Inflammatory macrophage treated with lipopolysaccharide for 1 hour (primary cell): ENCODE measurements around the gene TMEM178A.
"Not testable (repeated sequence)": the region's sequence is repeated elsewhere in the genome, so short reads cannot be mapped to it uniquely, and the experiment has no call there.

ENCODE experiments used
- DNase-seq, 2 donors: peaks; one replicate each; pipeline ENCODE4 v3.0.0-alpha.2; 2020 to 2022

Gene TMEM178A

DNA sequence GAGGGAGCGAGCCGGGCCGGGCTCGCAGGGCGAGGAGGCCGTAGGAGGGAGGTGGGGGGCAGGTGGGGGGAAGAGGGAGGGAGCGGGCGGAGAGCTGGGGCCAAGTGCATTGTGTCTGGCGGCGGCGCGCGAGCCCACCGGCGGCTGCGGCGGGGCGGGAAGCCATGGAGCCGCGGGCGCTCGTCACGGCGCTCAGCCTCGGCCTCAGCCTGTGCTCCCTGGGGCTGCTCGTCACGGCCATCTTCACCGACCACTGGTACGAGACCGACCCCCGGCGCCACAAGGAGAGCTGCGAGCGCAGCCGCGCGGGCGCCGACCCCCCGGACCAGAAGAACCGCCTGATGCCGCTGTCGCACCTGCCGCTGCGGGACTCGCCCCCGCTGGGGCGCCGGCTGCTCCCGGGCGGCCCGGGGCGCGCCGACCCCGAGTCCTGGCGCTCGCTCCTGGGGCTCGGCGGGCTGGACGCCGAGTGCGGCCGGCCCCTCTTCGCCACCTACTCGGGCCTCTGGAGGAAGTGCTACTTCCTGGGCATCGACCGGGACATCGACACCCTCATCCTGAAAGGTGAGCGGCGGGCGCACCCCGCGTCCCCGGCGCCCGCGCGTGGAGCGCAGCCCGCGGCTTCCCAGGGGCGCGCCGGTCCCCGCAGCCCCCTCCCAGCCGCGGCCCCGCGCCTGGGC lies at the start of gene TMEM178A:
TSS of gene TMEM178A (plus strand) at position 107 of the 680 bp plus-strand sequence. CDS start at position 165, 58 bp downstream.
- DNase-seq, result no peak

DNA sequence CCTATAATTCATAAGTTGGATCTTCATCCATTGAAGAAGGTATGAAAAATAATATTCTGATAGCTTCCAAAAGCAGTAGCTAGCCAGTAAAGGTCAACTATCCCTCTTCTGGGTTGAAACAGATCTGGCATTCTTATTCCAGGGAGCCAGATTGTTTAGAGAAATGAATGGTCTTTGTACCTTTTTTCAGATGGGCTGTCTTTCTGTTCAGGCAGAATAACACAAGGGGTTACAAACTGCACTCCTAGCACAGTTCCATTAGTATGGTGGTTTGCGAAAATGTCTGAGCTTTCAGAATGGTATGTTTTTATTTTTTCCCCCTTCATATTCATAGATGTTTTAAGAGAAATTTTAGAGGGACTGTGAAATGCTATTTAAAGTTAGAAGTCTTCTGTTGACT lies 47.5 kb upstream of the TMEM178A start:
- DNase-seq, result no peak

DNA sequence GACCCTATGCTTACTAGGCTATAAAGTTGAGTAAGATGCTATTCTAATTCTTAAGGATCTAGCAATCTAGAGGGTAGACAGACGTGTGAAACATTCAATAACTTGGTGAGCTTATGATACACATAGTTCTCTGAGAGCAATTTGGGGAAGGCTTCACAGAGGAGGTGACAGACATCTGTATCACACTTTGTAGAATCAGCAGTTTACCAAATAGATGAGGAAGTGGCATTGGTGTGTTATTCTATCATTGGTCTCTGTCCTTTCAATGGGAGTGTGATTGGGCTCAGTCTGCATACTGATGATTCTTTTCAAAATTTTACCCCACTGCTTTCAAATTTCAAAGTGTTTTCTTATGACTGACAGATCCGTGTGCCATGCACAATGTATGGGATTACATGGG lies 47.0 kb upstream of the TMEM178A start:
- DNase-seq, result peak; percentile 22 to 40

DNA sequence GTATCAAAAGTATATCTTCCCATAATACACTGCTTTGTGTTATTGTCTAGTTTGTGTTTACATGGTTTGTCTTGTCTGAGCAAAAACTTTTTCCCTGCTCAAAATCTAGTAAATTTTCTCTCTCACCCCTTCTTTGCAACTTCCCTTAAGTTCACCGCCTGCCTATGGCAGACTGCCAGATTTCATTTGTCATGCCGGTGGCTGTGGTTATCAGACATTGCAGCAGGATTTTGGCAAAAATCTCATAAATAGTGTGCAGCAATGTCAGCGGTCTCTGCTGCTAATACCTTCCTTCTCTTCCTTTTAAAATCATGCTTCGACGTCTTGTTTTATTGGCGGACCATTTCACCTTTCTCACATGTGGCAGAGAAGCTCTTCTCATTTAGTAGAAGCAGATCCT lies 45.6 kb upstream of the TMEM178A start:
- DNase-seq, result peak; percentile 72 to 80

DNA sequence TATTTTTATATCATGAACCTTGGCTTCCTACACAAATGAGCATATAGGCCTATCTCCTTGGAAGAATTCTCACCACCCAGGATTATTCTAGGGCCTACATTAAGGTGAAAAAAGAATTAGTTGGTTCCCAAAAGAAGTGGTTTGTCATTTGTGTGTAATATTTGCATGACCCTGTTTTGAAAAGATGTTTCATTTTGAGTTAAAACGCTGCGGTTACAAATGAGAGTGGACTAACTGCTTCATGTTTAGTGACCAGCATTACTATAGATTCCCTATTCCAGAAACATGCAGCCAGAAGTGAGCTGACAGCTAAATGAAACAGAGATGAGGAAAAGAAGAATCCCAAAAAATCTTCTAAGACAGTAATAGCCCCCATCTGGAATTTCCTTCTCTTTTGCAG lies 44.1 kb upstream of the TMEM178A start:
- DNase-seq, result no peak

DNA sequence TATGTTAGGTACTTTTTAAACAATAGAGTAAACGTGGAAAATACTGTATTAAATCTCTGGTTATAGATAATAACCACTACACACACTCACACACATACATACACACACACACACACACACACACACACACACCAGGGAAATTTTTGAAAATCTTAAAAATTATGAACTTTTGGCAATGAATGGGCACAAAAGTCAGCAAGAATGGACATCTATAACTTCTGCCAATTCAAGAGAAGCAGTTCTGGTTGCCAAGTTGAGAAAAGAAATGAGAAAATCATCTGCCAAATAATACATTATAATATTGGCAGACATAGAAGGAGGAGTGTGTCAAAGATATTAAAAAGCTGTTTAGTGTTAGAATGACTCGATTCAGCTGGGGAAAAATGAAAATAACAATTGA lies 42.9 kb upstream of the TMEM178A start:
- no peak for DNase-seq

DNA sequence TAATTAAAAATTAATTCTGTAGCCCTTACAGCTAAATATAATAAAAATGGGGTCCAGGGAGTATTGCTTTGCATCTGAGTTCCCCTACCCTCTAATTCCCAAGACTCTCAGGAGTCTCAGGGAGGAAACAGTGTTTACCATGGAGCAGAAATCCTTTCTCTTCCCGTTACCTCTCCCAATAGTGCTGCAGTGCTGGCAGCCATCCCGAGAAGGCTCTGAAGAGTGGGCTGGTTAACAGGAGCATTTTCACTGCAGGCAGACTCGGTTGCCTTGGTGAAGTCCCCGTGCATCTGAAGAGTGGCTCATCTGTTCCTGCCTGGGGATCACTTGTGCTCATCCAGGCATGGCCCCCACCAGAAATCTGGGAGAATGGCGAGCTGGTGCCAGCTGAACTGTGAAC lies 41.8 kb upstream of the TMEM178A start:
- no peak for DNase-seq

DNA sequence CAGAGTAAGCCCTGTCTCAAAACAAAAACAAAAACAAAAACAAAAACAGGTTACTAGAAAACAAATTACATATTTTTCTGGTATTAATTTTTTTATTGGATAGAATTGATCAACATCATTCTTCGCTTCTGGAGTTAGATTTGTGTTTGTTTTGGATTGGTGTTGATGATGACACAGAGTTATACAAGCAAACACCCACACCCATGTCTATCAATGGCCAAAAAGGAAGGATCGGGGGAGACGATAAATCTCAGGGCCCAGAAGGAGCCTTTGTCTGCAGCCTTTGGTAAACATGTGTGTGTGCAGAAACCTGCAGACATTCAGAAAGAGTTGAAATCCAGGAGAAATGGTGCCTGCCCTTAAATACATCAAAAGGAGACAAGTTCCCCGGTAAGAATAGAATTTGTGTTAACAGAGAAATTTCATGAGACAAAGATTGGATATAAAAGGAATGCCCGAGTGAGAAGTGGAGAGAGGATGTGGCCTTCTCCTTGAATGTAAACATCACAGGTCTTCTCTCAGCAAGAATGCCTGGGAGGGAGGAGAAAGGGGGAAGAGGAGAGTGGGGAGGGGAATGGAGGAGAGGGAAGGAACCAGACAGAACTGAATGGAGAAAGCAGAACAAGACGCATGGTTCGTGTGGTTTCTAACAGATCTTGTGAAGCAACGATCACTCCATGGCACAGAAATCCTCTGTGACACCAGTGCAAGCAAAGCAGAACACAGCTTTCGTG lies 40.4 kb upstream of the TMEM178A start:
- peak; percentile 48 to 52 for DNase-seq

DNA sequence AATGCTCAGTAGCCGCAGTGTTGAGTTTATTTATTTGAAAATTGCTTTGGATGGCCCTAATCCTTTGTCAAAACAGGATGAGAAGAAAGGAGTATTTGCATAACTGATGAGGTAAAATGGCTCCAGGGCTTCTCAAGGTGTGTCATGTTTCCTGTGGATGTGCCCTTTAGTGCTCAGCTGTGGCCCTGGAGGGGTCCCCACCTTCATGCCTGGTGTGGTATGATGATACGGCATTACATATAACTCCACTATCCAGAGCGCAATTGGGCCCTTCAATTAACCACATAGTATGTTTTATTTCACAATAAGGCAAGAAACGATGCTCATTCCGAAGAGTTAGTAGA lies 39.8 kb upstream of the TMEM178A start:
- DNase-seq, result no peak

DNA sequence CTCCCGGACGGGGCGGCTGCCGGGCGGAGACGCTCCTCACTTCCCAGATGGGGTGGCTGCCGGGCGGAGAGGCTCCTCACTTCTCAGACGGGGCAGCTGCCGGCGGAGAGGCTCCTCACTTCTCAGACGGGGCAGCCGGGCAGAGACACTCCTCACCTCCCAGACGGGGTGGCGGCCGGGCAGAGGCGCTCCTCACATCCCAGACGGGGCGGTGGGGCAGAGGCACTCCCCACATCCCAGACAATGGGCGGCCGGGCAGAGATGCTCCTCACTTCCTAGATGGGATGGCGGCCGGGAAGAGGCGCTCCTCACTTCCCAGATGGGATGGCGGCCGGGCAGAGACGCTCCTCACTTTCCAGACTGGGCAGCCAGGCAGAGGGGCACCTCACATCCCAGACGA lies 37.4 kb upstream of the TMEM178A start:
- DNase-seq, result not testable (repeated sequence)

DNA sequence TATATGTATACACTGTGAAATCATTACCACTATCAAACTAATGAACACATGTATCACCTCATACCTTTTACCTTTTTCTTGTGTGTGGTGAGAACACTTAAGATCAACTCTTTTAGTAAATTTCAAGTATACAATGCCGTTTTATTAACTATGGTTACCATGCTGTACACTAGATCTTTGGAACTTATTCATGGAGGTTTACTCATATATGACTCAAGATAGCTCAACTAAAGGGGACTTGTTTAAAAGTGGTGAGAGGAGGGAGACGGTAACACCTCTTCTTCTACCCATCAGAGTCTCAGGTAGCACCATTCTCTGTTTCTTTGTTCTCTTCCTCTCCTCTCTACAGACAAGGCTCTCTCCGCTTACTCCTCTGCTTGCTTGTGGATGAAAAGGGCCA lies 36.1 kb upstream of the TMEM178A start:
- DNase-seq, result no peak

DNA sequence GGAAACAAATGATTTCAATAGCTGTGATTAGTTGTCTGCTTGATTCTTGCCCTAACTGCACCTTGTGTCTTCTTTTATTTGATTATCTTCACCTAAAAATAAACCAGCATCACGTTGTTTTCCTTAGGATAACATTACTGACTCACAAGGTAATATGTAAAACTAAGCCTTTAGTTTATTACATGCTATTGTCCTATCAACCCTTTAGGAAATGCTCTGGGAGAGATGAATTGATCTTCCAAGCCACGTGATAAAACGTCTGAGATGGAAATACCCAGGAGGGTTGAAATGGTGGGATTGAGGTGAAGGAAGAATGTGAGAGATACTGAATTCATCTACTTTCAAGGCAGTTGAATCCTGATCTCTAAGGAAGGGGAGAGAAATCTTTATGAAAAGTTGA lies 34.5 kb upstream of the TMEM178A start:
- no peak for DNase-seq

DNA sequence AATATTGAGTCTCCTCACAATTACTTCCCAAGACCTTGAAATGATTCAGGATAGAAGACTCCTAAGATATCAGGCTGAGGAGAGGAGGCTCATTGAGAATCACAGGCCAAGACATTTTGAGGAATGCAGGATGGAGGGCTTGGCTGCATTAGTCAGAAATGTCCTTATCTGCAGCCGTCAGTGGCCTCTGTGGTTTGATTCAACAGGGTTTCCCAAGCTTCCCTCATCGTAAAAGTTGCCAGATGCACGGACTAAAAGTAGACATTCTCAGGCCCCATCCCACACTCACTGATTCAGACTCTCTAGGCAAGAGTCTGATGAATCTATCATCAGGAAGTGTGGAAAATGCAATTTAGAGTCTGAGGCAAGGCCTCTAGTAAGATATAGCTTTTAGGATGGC lies 34.0 kb upstream of the TMEM178A start:
- DNase-seq, result peak; percentile 24 to 55

DNA sequence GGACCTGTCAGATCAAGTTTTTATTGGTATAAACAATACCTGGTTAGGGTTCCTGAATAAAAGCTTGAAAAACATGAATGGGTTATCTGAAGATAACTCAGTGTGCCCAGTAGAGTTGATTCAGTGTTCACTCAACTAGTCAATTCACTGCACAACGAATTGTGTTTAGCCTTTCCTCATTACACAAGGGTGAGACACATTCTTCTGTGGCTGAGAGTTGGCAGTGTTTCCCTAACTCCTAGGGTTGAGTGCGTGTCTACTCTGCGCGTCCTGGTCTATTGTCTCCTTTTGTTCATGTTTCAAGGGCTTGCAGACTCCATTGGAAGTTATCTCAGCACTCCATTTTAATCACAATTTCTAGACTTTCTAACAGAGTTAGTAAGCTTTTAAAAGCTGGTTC lies 32.8 kb upstream of the TMEM178A start:
- no peak for DNase-seq

DNA sequence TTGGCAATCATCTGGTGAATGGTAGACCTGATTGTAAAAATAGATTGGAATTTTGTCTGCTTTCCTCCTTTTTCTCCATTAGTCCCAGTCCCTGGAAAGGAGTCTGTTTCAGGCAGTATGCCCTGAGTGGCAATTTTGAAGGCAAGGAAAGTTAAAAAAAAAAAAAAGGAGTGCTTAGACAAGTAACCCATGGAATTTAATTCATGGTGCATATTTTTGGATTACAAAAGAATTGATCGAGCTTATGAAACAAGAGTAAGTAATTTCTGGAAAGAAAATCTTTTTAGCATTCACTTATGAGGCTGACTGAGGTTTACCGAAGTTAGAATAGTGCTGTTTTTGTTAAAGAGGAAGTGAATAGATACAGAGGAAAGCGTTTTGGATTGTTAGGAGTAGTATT lies 29.4 kb upstream of the TMEM178A start:
- no peak for DNase-seq

DNA sequence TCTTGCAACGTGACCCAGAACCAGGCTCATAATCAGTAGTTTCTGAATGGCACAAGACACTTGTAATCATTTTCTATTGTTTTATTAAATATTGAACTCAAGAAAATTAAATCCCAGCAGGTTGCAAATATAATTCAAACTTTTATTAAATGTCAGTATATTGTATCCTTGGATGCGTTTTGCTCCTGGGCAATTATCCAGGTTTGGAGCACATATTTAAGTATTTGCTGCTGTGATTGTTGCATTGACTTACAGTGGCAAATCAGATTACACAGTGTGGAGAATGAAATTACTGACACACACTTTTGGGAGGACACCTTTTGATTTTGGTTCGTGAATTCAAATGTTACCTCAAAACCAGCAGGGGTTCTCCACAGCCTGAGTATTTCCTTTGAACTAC lies 27.1 kb upstream of the TMEM178A start:
- DNase-seq, result no peak

DNA sequence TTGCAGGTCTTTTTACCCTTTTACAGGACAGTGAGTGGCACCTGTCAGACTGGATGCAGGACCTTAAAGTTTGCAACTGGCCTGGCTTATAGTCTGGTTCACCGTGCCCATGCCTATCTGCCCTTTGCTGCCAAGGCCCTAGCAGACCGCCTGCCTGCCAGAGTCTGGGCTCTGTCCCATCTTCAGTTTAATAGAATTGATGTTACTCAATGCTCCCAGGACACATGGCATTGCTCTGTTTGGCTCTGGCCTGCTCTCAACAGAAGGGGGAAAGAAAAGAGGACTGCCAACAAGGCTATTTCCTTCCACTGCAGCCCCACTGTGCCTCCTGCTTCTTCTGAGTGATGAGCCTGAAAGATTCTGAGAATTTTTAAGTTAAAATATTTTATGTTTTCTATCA lies 25.6 kb upstream of the TMEM178A start:
- no peak for DNase-seq

DNA sequence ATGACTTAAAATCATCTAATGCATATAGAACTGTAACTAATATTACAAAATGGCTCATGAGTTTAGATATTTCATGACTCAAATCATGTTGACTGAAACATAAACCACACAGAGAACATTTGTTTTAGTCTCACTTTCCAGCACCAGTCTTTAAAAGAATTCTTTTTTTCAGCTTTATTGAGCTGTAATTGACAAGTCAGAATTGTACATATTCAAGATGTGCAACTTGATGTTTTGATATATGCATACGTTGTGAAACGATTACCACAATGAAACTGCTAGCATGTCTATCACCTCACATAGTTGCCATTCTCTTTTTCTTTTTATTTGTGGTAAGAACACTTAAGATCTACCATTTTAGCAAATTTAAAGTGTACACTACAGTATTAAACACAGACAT lies 25.0 kb upstream of the TMEM178A start:
- no peak for DNase-seq

DNA sequence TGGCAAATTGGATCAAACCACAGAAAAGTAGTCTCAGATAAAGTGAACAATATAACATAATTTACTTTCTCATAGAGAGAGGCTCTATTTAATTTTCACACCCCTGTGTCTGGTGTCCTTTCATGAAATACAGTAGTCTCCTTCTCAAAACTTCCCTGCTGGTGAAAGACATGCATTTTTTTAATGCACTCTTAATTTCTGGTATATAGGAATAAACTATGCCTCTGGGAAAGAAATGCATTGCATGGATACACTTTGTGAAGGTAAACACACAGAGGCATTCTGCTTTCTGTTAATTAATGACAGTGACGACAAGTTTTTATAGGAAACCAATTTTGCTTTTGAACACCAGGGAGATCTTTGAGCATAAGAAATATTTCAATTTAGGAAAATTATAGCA lies 24.1 kb upstream of the TMEM178A start:
- no peak for DNase-seq

DNA sequence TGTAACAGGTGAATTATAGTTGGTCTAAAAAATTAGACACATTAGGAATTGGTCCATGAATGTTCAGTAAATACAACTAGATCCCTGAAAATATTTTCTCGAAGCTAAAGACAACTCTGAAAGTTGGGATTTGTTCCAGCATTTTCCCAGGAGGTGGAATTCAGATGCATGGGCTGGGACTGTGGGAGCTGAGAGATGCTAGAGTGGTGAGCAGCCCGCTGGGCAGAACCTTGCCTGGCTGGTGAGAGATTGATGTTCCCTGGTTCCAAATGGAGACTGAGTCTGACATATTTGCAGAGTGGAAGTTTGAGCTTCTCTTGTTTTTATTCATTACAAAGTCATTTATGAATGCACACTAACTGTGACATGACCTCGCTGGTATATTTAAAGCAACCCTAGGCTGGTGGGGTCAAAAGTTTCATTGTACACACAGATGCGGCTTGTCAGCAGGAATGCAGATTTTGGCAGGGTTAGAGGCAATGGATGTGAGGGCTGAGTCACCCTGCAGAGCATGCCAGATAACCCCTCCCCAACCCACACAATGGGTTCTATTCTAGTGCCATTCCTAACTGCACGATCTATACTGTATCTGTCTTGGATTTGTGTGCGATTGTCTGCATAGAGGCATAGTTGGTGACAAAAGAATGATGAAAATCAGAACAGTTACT lies 23.5 kb upstream of the TMEM178A start:
- no peak for DNase-seq

DNA sequence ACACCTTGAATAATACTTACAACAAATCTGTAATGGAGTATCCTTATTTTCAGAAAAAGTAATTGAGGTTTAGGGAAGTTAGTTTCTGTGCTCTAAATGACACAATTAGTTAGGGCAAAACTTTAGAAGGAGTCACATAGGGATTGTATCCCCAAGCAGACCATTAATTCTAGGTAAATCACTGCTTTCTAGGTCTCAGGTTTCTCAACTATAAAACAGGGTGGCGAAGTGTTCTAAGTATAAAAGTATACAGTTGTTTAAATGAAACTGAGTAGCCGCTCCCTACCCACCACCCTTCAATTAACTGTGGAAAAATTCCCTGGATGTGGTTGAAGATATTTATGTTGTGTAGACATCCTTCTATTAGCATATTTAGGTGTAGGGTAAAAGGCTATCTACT lies 19.9 kb upstream of the TMEM178A start:
- no peak for DNase-seq

DNA sequence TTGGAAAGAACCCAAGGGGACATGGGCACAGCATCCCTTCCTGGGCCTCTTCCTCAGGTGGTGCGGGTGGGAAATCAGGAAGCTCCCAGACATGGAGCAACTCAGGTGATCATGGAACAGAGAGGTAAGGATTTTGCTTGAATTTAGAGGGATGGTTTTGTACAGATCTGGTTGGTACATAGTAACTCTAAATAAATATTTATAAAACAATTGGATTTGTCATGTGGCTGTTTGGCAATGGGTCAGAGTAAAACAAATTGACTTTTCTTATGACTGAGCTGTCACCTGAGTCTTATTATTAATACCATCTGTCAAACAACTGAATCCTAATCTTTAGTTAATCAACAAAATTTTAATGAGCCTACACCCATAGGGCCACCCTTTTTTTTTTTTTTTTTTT lies 19.4 kb upstream of the TMEM178A start:
- no peak for DNase-seq

DNA sequence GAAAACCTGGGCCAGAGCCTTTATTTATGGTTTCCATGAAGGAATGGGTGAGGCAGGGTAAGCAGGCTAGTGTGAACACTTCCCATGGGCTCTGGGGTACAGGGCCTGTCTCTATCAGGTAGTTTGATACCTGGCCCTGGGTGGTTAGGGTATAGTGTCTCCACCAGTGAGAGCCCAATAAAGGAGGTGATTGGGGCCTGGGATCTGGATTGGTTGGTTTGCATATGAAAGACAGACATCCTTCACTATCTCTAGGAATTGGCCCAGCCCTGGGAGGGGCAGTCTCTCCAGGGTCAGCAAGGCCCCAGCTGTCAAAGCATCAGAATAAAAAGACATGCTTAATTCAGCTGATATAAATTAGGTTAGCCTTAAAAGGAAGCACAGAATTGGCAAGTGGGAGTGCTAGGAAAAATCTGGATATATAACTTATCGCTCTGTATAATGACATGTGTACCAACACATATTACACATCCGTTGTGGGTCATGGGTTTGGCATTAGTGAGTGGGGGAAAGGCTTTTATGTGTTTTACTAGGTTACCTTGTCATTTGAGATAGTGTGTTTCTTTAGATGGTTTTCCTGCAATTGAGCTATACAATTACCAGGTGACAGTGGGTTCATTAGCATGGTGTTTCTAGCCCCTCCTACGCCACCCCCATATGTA lies 18.5 kb upstream of the TMEM178A start:
- no peak for DNase-seq

DNA sequence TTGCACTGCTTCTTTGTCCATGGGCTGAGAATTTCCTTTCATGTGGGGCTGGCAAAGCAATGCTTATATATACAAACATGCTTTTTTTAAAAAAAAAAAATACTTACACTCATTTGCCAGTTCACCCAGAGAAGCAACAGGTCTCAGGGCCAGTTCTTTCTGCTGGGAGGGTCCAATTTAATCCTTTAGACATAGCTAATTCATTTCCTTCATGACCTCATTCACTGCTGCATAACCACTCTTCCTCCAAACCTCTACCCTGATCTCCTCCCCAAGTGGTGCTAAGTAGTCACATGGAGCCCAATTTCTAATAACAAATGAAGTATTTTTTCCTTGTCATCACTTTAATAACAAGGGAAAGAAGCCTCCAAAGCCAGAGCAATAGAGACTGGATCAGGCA lies 17.1 kb upstream of the TMEM178A start:
- no peak for DNase-seq
